Fibroblast of lung (primary cell): ENCODE data around the gene PSPN. TPM values are rescaled to one million over a fixed set of nuclear protein-coding genes. Genes with fewer than 3 reads are reported as not detected.

ENCODE experiments used
- DNase-seq, 2 donors: peaks; one replicate each; pipeline versions ENCODE4 v3.0.0 to v3.0.0-alpha.2; 2010; ENCODE audit warnings: low read depth in 2 of 2
- H2AFZ ChIP-seq: 2 replicates; pipeline ENCODE4 v1.5.1; 2012; ENCODE audit warnings: low read length, control low read depth, inconsistent platforms
- H3K27ac ChIP-seq: 2 replicates; pipeline ENCODE4 v1.5.1; 2011; ENCODE audit warnings: low read length, control low read depth; ENCODE audit not compliant: insufficient read depth
- H3K27me3 ChIP-seq: 2 replicates; pipeline ENCODE4 v1.5.1; 2011; ENCODE audit warnings: mild to moderate bottlenecking, low read length; ENCODE audit not compliant: control insufficient read depth, insufficient read depth
- H3K36me3 ChIP-seq: 2 replicates; pipeline ENCODE4 v1.5.1; 2011; ENCODE audit warnings: low read length; ENCODE audit not compliant: control insufficient read depth, insufficient read depth
- H3K4me1 ChIP-seq: 2 replicates; pipeline ENCODE4 v1.5.1; 2011; ENCODE audit warnings: low read length; ENCODE audit not compliant: control insufficient read depth, insufficient read depth; ENCODE audit errors: extremely low read depth
- H3K4me2 ChIP-seq: 2 replicates; pipeline ENCODE4 v1.5.1; 2011; ENCODE audit warnings: low read length, control low read depth; ENCODE audit not compliant: insufficient read depth; ENCODE audit errors: extremely low read depth
- H3K4me3 ChIP-seq, 4 experiments: fragments of 200-600 bp in 1 of 4; sonication (generic) in 1 of 4; replicated peaks in 1 of 4; 2 replicates each; pipeline ENCODE4 v1.5.1; 2011 to 2016; ENCODE audit warnings: low read length in 4 of 4, low read depth in 3 of 4, mild to moderate bottlenecking in 3 of 4, control low read depth in 2 of 4, inconsistent platforms in 1 of 4, mixed read lengths in 1 of 4; ENCODE audit not compliant: insufficient read depth in 1 of 4; ENCODE audit errors: control extremely low read depth in 1 of 4
- H3K79me2 ChIP-seq: 2 replicates; pipeline ENCODE4 v1.5.1; 2012; ENCODE audit warnings: mild to moderate bottlenecking, low read length, inconsistent platforms; ENCODE audit not compliant: control insufficient read depth, insufficient read depth
- H3K9ac ChIP-seq: 2 replicates; pipeline ENCODE4 v1.5.1; 2011; ENCODE audit warnings: mild to moderate bottlenecking, low read length, control low read depth; ENCODE audit not compliant: insufficient read depth
- H3K9me3 ChIP-seq: 2 replicates; pipeline ENCODE4 v1.5.1; 2012; ENCODE audit warnings: low read depth, low read length; ENCODE audit not compliant: control insufficient read depth, insufficient read depth
- H4K20me1 ChIP-seq: 2 replicates; pipeline ENCODE4 v1.5.1; 2011; ENCODE audit warnings: low read length; ENCODE audit not compliant: control insufficient read depth, insufficient read depth; ENCODE audit errors: extremely low read depth
- EZH2 ChIP-seq: IDR thresholded peaks from 2 replicates; pipeline ENCODE4 v1.5.1; 2012; ENCODE audit warnings: low read length, control low read depth, mild to moderate bottlenecking; ENCODE audit errors: missing control alignments
- polyA plus RNA-seq, 2 donors: library from polyadenylated mRNA; depleted of rRNA in 1 of 2; stranded (reverse) in 1 of 2; unstranded in 1 of 2; fragments of >200 nt; gene quantifications; 2 replicates each; pipeline ENCODE4 v1.2.1, GENCODE V29; 2011 to 2012; ENCODE audit warnings: missing spikeins in 1 of 2
- total RNA-seq: library from RNA; depleted of rRNA; stranded (reverse); fragments of >200 nt; gene quantifications from 2 replicates; pipeline ENCODE4 v1.2.1, GENCODE V29; 2014
- TF ChIP-seq, protein P1 (sequence below), 2 donors: IDR thresholded peaks in 1 of 2; conservative IDR thresholded peaks in 1 of 2; 1 replicate in 1 of 2; 2 replicates in 1 of 2; pipeline ENCODE4 v1.5.1; 2011 to 2012; ENCODE audit warnings: low read length in 2 of 2, control low read depth in 1 of 2, inconsistent platforms in 1 of 2, low read depth in 1 of 2, mild to moderate bottlenecking in 1 of 2

The PSPN gene
- total and polyA plus RNA-seq, 2 donors (not counting 1 experiment from before 2014, with no cell fraction given): 0.25 to 0.99 TPM

DNA sequence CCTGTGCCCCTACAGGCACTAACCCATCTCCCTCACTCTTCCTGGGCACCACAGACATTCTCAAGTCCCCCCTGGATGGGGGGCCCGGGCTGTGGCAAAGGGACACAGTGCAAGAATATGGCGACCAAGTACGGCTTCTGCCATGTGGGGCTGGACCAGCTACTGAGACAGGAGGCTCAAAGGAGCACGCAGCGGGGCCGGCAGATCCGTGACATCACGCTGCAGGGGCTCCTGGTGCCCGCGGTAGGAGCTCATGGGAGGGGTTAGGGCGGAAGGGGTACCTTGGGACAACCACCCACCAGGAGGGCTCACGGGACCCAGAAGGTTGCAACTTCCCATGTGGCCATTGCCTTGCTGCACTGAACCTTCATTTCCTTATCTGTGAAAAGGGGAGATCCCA is 20.6 kb upstream of the PSPN start:
- no peaks in the 10 kb centered on the region for H3K27me3 ChIP-seq
- no peak overlapping the region for H3K27ac ChIP-seq
- H3K4me2 ChIP-seq: no peak overlapping the region
- DNase-seq: no peak
- no peak overlapping the region for H3K4me3 ChIP-seq
- no peaks in the 10 kb centered on the region for H3K9me3 ChIP-seq
- no peak for TF ChIP-seq EZH2
- TF ChIP-seq, protein P1, sequence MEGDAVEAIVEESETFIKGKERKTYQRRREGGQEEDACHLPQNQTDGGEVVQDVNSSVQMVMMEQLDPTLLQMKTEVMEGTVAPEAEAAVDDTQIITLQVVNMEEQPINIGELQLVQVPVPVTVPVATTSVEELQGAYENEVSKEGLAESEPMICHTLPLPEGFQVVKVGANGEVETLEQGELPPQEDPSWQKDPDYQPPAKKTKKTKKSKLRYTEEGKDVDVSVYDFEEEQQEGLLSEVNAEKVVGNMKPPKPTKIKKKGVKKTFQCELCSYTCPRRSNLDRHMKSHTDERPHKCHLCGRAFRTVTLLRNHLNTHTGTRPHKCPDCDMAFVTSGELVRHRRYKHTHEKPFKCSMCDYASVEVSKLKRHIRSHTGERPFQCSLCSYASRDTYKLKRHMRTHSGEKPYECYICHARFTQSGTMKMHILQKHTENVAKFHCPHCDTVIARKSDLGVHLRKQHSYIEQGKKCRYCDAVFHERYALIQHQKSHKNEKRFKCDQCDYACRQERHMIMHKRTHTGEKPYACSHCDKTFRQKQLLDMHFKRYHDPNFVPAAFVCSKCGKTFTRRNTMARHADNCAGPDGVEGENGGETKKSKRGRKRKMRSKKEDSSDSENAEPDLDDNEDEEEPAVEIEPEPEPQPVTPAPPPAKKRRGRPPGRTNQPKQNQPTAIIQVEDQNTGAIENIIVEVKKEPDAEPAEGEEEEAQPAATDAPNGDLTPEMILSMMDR (conservative IDR thresholded peaks at IDR 0.05 in 1 of 2, IDR thresholded peaks at IDR 0.05 in 1 of 2; ENCODE audit: low read depth in 1 of 2, low read length in 2 of 2): no peak
- peaks cover 5% of the 10 kb centered on the region for H3K4me1 ChIP-seq
- H3K36me3 ChIP-seq: no peaks in the 10 kb centered on the region
- no peaks in the 10 kb centered on the region for H4K20me1 ChIP-seq
- no peak overlapping the region for H2AFZ ChIP-seq
- peaks cover 16% of the 10 kb centered on the region for H3K79me2 ChIP-seq
- H3K9ac ChIP-seq: no peak overlapping the region

DNA sequence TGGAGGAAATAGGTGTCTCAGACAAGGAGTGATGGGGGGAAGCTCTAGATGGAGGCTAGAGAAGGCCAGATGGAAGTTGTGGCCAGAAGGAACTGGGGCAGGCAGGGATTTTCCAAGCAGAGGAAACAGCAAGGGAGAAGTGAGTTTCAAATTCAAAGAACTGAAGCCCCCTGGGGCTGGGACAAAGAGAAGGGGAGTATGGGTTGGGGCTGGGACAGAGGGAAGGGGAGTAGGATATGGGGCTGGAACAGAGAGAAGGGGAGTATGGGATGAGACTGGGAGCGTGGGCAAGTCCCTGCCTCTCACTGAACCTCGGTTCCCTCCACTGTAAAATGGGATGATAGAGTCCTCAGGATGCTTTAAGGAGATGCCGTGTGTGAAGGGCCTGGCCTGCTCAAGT is 19.1 kb upstream of the PSPN start:
- peaks cover 5% of the 10 kb centered on the region for H3K4me1 ChIP-seq
- H3K79me2 ChIP-seq: peaks cover 19% of the 10 kb centered on the region
- H4K20me1 ChIP-seq: no peaks in the 10 kb centered on the region
- no peak overlapping the region for H3K9ac ChIP-seq
- H3K4me3 ChIP-seq: no peak overlapping the region
- no peak overlapping the region for H3K27ac ChIP-seq
- no peaks in the 10 kb centered on the region for H3K27me3 ChIP-seq
- H3K4me2 ChIP-seq: no peak overlapping the region
- no peak for DNase-seq
- H2AFZ ChIP-seq: no peak overlapping the region
- H3K9me3 ChIP-seq: no peaks in the 10 kb centered on the region
- H3K36me3 ChIP-seq: peaks cover 4% of the 10 kb centered on the region
- no peak for TF ChIP-seq EZH2
- TF ChIP-seq, protein P1 (conservative IDR thresholded peaks at IDR 0.05 in 1 of 2, IDR thresholded peaks at IDR 0.05 in 1 of 2; ENCODE audit: low read depth in 1 of 2, low read length in 2 of 2): no peak

DNA sequence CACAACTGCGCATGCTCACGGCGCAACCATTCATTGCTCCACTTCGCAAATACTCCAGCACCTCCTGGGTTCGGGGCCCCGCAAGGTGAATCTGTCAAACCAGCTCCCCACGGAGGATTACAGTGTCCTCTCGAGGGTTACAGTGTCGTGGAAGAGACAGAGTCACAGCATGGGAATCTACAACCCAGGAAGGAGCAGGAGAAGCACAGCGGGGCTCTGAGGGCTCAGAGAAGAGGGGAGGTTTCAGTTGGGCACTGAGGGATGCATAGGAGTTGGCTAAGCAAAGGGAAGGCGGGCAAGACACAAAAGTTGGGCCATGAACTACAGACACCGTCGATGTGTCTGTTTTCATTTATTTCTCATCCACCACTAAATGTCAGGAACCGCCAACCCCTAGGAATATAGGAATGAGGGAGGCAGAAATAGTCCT is 18.3 kb upstream of the PSPN start:
- no peak for DNase-seq
- Histone ChIP-seq H3K4me3 (peak overlapping the region; percentile 66 to 94 (median 84)), H3K4me2 (peak overlapping the region; percentile 38), H3K79me2 (peaks cover 19% of the 10 kb centered on the region), H3K27ac (peak overlapping the region; percentile 94), H3K9me3 (no peaks in the 10 kb centered on the region), H3K9ac (peak overlapping the region; percentile 91), H3K36me3 (peaks cover 9% of the 10 kb centered on the region), H3K27me3 (no peaks in the 10 kb centered on the region), H4K20me1 (no peaks in the 10 kb centered on the region), H2AFZ (peak overlapping the region; percentile 90), H3K4me1 (peaks cover 5% of the 10 kb centered on the region)
- no peak for TF ChIP-seq EZH2
- TF ChIP-seq, protein P1 (conservative IDR thresholded peaks at IDR 0.05 in 1 of 2, IDR thresholded peaks at IDR 0.05 in 1 of 2; ENCODE audit: low read depth in 1 of 2, low read length in 2 of 2): no peak
